ES-I3 (cell line): ENCODE measurements around the gene ATP5ME.

Source experiments
- H3K36me3 ChIP-seq: 2 replicates; pipeline ENCODE4 v1.6.1; 2013; ENCODE audit warnings: mild to moderate bottlenecking, low read length, control low read depth, moderate library complexity; ENCODE audit not compliant: insufficient read depth
- H3K4me1 ChIP-seq: 2 replicates; pipeline ENCODE4 v1.6.1; 2013; ENCODE audit warnings: mild to moderate bottlenecking, control low read depth, low read length; ENCODE audit not compliant: insufficient read depth
- H3K9ac ChIP-seq: 2 replicates; pipeline ENCODE4 v1.6.1; 2013; ENCODE audit warnings: low read depth, mild to moderate bottlenecking, low read length, moderate library complexity
- H3K9me3 ChIP-seq: 2 replicates; pipeline ENCODE4 v1.6.1; 2013; ENCODE audit warnings: mild to moderate bottlenecking, low read length, moderate library complexity; ENCODE audit not compliant: control insufficient read depth, insufficient read depth

The ATP5ME gene

GRCh38 chr4:626201-627091, 47.6 kb downstream of the ATP5ME start:
- Histone ChIP-seq H3K9me3 (no peaks in the 10 kb centered on the region), H3K36me3 (no peaks in the 10 kb centered on the region), H3K9ac (no peak overlapping the region), H3K4me1 (peaks cover 12% of the 10 kb centered on the region; the same call in 1 of the 2 replicates)

DNA sequence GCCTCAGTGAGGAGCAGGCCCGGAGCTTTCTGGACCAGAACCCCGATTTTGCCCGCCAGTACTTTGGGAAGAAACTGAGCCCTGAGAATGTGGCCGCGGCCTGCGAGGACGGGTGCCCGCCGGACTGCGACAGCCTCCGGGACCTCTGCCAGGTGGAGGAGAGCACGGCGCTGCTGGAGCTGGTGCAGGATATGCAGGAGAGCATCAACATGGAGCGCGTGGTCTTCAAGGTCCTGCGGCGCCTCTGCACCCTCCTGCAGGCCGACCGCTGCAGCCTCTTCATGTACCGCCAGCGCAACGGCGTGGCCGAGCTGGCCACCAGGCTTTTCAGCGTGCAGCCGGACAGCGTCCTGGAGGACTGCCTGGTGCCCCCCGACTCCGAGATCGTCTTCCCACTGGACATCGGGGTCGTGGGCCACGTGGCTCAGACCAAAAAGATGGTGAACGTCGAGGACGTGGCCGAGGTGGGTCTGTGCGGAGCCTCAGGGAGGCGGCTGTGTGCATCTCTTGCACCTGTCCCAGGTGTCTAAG, 48.4 kb downstream of the ATP5ME start:
- Histone ChIP-seq H3K9me3 (no peaks in the 10 kb centered on the region), H3K9ac (no peak overlapping the region), H3K4me1 (peaks cover 12% of the 10 kb centered on the region; the same call in 1 of the 2 replicates), H3K36me3 (no peaks in the 10 kb centered on the region)

GRCh38 chr4:624705-625590, 49.1 kb downstream of the ATP5ME start, which contains the start of gene PDE6B:
PDE6B (plus strand) TSS chr4:625573; CDS start chr4:625627, 54 bp downstream.
- H3K4me1 ChIP-seq, result peaks cover 12% of the 10 kb centered on the region; the same call in 1 of the 2 replicates
- no peak within 1 kb of the TSS for H3K9ac ChIP-seq
- no peaks in the 10 kb centered on the region for H3K9me3 ChIP-seq
- H3K36me3 ChIP-seq, result no peaks in the 10 kb centered on the region

GRCh38 chr4:623914-624566, 50.0 kb downstream of the ATP5ME start:
- peaks cover 12% of the 10 kb centered on the region; the same call in 1 of the 2 replicates for H3K4me1 ChIP-seq

GRCh38 chr4:622996-623913, 50.8 kb downstream of the ATP5ME start:
- Histone ChIP-seq H3K9ac (no peak overlapping the region), H3K36me3 (no peaks in the 10 kb centered on the region), H3K4me1 (peaks cover 12% of the 10 kb centered on the region; the same call in 1 of the 2 replicates), H3K9me3 (no peaks in the 10 kb centered on the region)

More at GRCh38 chr4:623914-624566, 50.0 kb downstream of the ATP5ME start:
- Histone ChIP-seq H3K9me3 (no peaks in the 10 kb centered on the region), H3K36me3 (no peaks in the 10 kb centered on the region), H3K9ac (no peak overlapping the region)
